IMR-90 (cell line): ENCODE data around the gene FGA. TPM values are rescaled to one million over a fixed set of nuclear protein-coding genes. Genes with fewer than 3 reads are reported as not detected.

Source experiments
- ATAC-seq: fragments of 200-7000 bp; cut with Tn5 transposase; 2 replicates; pipeline ENCODE4 v1.9.1; 2020; ENCODE audit warnings: low read depth, mild to moderate bottlenecking, moderate library complexity
- BruUV-seq: library from RNA; stranded (reverse); fragments of 400-500 nt; replicated peaks from 2 replicates; lab custom pipeline; 2021; lab: Mats Ljungman, UMichigan
- CTCF ChIA-PET: fragments of 300-600 bp; formaldehyde crosslinking; extraction: SDS; loops from one replicate; lab custom pipeline; 2021; ENCODE audit warnings: antibody characterized with exemption; lab: Yijun Ruan, JAX
- POLR2A ChIA-PET: fragments of 300-600 bp; sonication (Branson Sonifier 250); formaldehyde crosslinking; loops from one replicate; lab custom pipeline; 2022; ENCODE audit warnings: antibody characterized with exemption; ENCODE audit not compliant: unreplicated experiment; lab: Charles Lee
- DNase-seq: peaks from one replicate; pipeline ENCODE4 v3.0.0; 2013
- H2AFZ ChIP-seq: replicated peaks from 2 replicates; pipeline ENCODE3; 2013; ENCODE audit warnings: low read length, mild to moderate bottlenecking; ENCODE audit not compliant: poor library complexity
- H2AK5ac ChIP-seq: 2 replicates; pipeline ENCODE4 v1.6.1; 2013; ENCODE audit warnings: low read depth, low read length, inconsistent platforms
- H2AK9ac ChIP-seq: replicated peaks from 2 replicates; pipeline ENCODE3; 2013; ENCODE audit warnings: mild to moderate bottlenecking, low read depth, low read length, moderate library complexity; ENCODE audit not compliant: poor library complexity
- H2BK120ac ChIP-seq: 2 replicates; pipeline ENCODE4 v1.6.1; 2013; ENCODE audit warnings: low read depth, low read length, inconsistent platforms
- H2BK15ac ChIP-seq: 3 replicates; pipeline ENCODE4 v1.6.1; 2013; ENCODE audit warnings: low read depth, low read length, inconsistent platforms
- H2BK20ac ChIP-seq: 2 replicates; pipeline ENCODE4 v1.6.1; 2013; ENCODE audit warnings: low read depth, mild to moderate bottlenecking, inconsistent platforms, low read length, moderate library complexity
- H2BK5ac ChIP-seq: 2 replicates; pipeline ENCODE4 v1.6.1; 2013; ENCODE audit warnings: mild to moderate bottlenecking, low read depth, low read length, inconsistent platforms; ENCODE audit not compliant: poor library complexity, severe bottlenecking
- H3K14ac ChIP-seq: replicated peaks from 2 replicates; pipeline ENCODE4 v1.6.1; 2013; ENCODE audit warnings: low read depth, low read length, inconsistent platforms
- H3K18ac ChIP-seq: 2 replicates; pipeline ENCODE4 v1.6.1; 2013; ENCODE audit warnings: low read depth, low read length, control low read depth
- H3K23ac ChIP-seq: 2 replicates; pipeline ENCODE4 v1.6.1; 2013; ENCODE audit warnings: low read depth, low read length, inconsistent platforms
- H3K27ac ChIP-seq: 2 replicates; pipeline ENCODE4 v1.5.1; 2013; ENCODE audit warnings: mild to moderate bottlenecking, control low read depth, low read length; ENCODE audit not compliant: insufficient read depth
- H3K27me3 ChIP-seq: 2 replicates; pipeline ENCODE4 v1.6.1; 2013; ENCODE audit warnings: low read length; ENCODE audit not compliant: control insufficient read depth, insufficient read depth
- H3K36me3 ChIP-seq: 2 replicates; pipeline ENCODE4 v1.6.1; 2013; ENCODE audit warnings: low read length, mixed read lengths; ENCODE audit not compliant: control insufficient read depth, insufficient read depth
- H3K4ac ChIP-seq: 2 replicates; pipeline ENCODE4 v1.6.1; 2013; ENCODE audit warnings: low read depth, low read length, inconsistent platforms
- H3K4me1 ChIP-seq: 2 replicates; pipeline ENCODE4 v1.6.1; 2013; ENCODE audit warnings: low read length, mixed read lengths; ENCODE audit not compliant: control insufficient read depth, insufficient read depth
- H3K4me2 ChIP-seq: 2 replicates; pipeline ENCODE4 v1.6.1; 2013; ENCODE audit warnings: low read depth, mild to moderate bottlenecking, control low read depth, low read length, moderate library complexity
- H3K4me3 ChIP-seq: 2 replicates; pipeline ENCODE4 v1.5.1; 2013; ENCODE audit warnings: low read depth, mild to moderate bottlenecking, control low read depth, low read length, moderate library complexity; ENCODE audit not compliant: insufficient read depth
- H3K56ac ChIP-seq: 2 replicates; pipeline ENCODE4 v1.6.1; 2013; ENCODE audit warnings: low read length, inconsistent platforms; ENCODE audit not compliant: insufficient read depth; ENCODE audit errors: extremely low read depth
- H3K79me1 ChIP-seq, 2 experiments: 2 replicates each; pipeline ENCODE4 v1.6.1; 2013; ENCODE audit warnings: low read length in 2 of 2, inconsistent platforms in 1 of 2, low read depth in 1 of 2
- H3K9ac ChIP-seq: 2 replicates; pipeline ENCODE4 v1.6.1; 2013; ENCODE audit warnings: low read depth, low read length, control low read depth
- H3K9me1 ChIP-seq: 2 replicates; pipeline ENCODE4 v1.6.1; 2013; ENCODE audit warnings: low read length, inconsistent platforms; ENCODE audit not compliant: insufficient read depth
- H3K9me3 ChIP-seq: 2 replicates; pipeline ENCODE4 v1.6.1; 2013; ENCODE audit warnings: low read length; ENCODE audit not compliant: control insufficient read depth, insufficient read depth
- H4K20me1 ChIP-seq: 2 replicates; pipeline ENCODE4 v1.6.1; 2013; ENCODE audit warnings: low read length, inconsistent platforms; ENCODE audit not compliant: insufficient read depth
- H4K5ac ChIP-seq: 2 replicates; pipeline ENCODE4 v1.6.1; 2013; ENCODE audit warnings: mild to moderate bottlenecking, low read depth, low read length, control low read depth
- H4K8ac ChIP-seq, 2 experiments: 2 replicates each; pipeline ENCODE4 v1.6.1; 2013; ENCODE audit warnings: low read depth in 2 of 2, low read length in 2 of 2, control low read depth in 1 of 2, inconsistent platforms in 1 of 2
- H4K91ac ChIP-seq: 2 replicates; pipeline ENCODE4 v1.6.1; 2013; ENCODE audit warnings: low read depth, low read length, inconsistent platforms; ENCODE audit not compliant: insufficient read depth
- WGBS, 2 experiments: methylation state at CpG; one replicate each; pipeline versions ENCODE4 v1.1.5 to v1.1.7; 2013; ENCODE audit warnings: missing lambda C conversion rate in 2 of 2; ENCODE audit not compliant: insufficient read length in 1 of 2; ENCODE audit errors: extremely low coverage in 2 of 2; 5-methylcytosine and 5-hydroxymethylcytosine counted together
- dilution Hi-C: fragments of 300-500 bp; cut with HindIII; formaldehyde crosslinking; loops from one replicate; pipeline ENCODE4 v1.14.3; 2018; ENCODE audit warnings: low sequenced_read_pairs; ENCODE audit not compliant: unreplicated experiment
- in situ Hi-C: fragments of 300-500 bp; cut with MboI; formaldehyde crosslinking; loops from 3 replicates; pipeline ENCODE4 v1.14.3; 2019; ENCODE audit warnings: low sequenced_read_pairs, inconsistent platforms, mixed read lengths
- intact Hi-C: fragments of 100-400 bp; cut with micrococcal nuclease; formaldehyde crosslinking; loops from 2 replicates; pipeline ENCODE4 v1.10.0; 2022
- polyA plus RNA-seq, 3 experiments: library from polyadenylated mRNA; depleted of rRNA; stranded (reverse); fragments of >200 nt; gene quantifications; 2 replicates each; pipeline ENCODE4 v1.2.3, GENCODE V29; 2012; ENCODE audit warnings: low replicate concordance in 1 of 3
- total RNA-seq: library from RNA; depleted of rRNA; stranded (reverse); fragments of >200 nt; gene quantifications from 2 replicates; pipeline ENCODE4 v1.2.3, GENCODE V29; 2012
- TF ChIP-seq, protein P1 (sequence below): fragments of 150-350 bp; IDR thresholded peaks from 2 replicates; pipeline ENCODE4 v1.6.1; 2017; ENCODE audit warnings: mild to moderate bottlenecking, antibody characterized with exemption, low read length, low read depth

The FGA gene
- total and polyA plus RNA-seq, 2 of the 4 experiments (the other 2 are of a cell fraction) = not detected

DNA sequence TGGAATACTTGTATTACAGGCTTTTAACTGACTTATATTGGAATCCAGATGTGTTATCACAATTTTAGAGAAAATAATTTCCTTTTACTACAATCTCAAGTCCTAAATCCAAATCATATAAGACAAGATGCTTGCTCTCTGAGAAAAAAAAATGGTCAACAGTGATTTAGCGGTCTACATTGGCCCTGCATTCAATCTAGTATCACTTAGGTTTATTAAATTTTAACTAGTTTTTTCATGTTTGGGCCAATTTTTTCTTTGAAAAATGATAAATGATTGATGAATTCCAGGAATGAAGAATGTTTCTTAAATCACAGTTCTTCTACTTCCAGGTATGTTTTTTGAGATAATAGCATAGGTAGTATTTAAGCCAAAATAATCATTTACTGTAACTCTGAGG lies 24.7 kb upstream of the FGA start:
- Histone ChIP-seq H3K4me3 (no peak overlapping the region), H3K9me3 (no peaks in the 10 kb centered on the region), H4K8ac (no peak overlapping the region), H3K27me3 (no peaks in the 10 kb centered on the region; the same call in 1 of the 2 replicates), H3K9me1 (no peaks in the 10 kb centered on the region), H2AK9ac (no peak overlapping the region), H2BK5ac (no peak overlapping the region), H2BK20ac (no peak overlapping the region), H3K9ac (no peak overlapping the region), H3K4me1 (no peaks in the 10 kb centered on the region), H2BK15ac (no peak overlapping the region), H3K18ac (no peak overlapping the region), H4K91ac (no peak overlapping the region), H3K4me2 (no peak overlapping the region), H4K20me1 (no peaks in the 10 kb centered on the region), H4K5ac (no peak overlapping the region), H3K56ac (no peak overlapping the region), H3K27ac (no peak overlapping the region), H3K36me3 (no peaks in the 10 kb centered on the region), H3K4ac (no peak overlapping the region), H3K14ac (no peak overlapping the region), H3K23ac (no peak overlapping the region), H2AK5ac (no peak overlapping the region), H2AFZ (no peak overlapping the region), H3K79me1 (no peaks in the 10 kb centered on the region), H2BK120ac (no peak overlapping the region)
- in situ Hi-C loops = loop anchor here (5.0 kb wide), 1 partner anchor 63 kb away; the partner anchor contains the start of gene PLRG1
- CTCF ChIA-PET = interaction anchor here (1.0 kb wide), 1 partner anchor 56 kb away, joined by 4 read pairs; no protein-coding TSS in a partner anchor
- BruUV-seq = no TSS peak
- DNase-seq = no peak
- dilution Hi-C loops = no loop called here
- TF ChIP-seq, protein P1, sequence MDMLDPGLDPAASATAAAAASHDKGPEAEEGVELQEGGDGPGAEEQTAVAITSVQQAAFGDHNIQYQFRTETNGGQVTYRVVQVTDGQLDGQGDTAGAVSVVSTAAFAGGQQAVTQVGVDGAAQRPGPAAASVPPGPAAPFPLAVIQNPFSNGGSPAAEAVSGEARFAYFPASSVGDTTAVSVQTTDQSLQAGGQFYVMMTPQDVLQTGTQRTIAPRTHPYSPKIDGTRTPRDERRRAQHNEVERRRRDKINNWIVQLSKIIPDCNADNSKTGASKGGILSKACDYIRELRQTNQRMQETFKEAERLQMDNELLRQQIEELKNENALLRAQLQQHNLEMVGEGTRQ = no peak
- ATAC-seq = no peak
- no CpG with 5 or more reads among the region's 1 CpG for WGBS, 2 experiments
- intact Hi-C loops = no loop called here
- POLR2A ChIA-PET = no interaction called here
